MM.1S (cell line): ENCODE data around the gene SEC24B.

Experiments
- DNase-seq: peaks from one replicate; pipeline ENCODE4 v3.0.0-alpha.2; 2015
- H2AFZ ChIP-seq: fragments of 300-600 bp; sonication (generic); 2 replicates; pipeline ENCODE4 v1.6.0; 2016; ENCODE audit warnings: antibody characterized with exemption, low read length
- H3F3A ChIP-seq: fragments of 300-600 bp; sonication (generic); 2 replicates; pipeline ENCODE4 v1.6.1; 2016; ENCODE audit warnings: mild to moderate bottlenecking, antibody characterized with exemption, low read length, moderate library complexity, mixed read lengths; ENCODE audit not compliant: insufficient read depth
- H3K27ac ChIP-seq: fragments of 300-600 bp; sonication (generic); 2 replicates; pipeline ENCODE4 v1.5.1; 2016; ENCODE audit warnings: mild to moderate bottlenecking, low read length
- H3K27me3 ChIP-seq: fragments of 300-600 bp; sonication (generic); replicated peaks from 2 replicates; pipeline ENCODE4 v1.6.0; 2016; ENCODE audit warnings: low read length; ENCODE audit not compliant: insufficient read depth
- H3K36me3 ChIP-seq: fragments of 300-600 bp; sonication (generic); replicated peaks from 2 replicates; pipeline ENCODE4 v1.6.1; 2016; ENCODE audit warnings: mild to moderate bottlenecking, low read length, mixed read lengths; ENCODE audit not compliant: insufficient read depth
- H3K4me1 ChIP-seq: fragments of 300-600 bp; sonication (generic); 2 replicates; pipeline ENCODE4 v1.6.1; 2016; ENCODE audit warnings: low read length, mixed read lengths
- H3K4me2 ChIP-seq: fragments of 300-600 bp; sonication (generic); 2 replicates; pipeline ENCODE4 v1.6.0; 2016; ENCODE audit warnings: low read depth, low read length
- H3K4me3 ChIP-seq: fragments of 300-600 bp; sonication (generic); 2 replicates; pipeline ENCODE4 v1.5.1; 2016; ENCODE audit warnings: low read length, mixed read lengths
- H3K79me2 ChIP-seq: fragments of 300-600 bp; sonication (generic); 2 replicates; pipeline ENCODE4 v1.6.1; 2016; ENCODE audit warnings: mixed run types, low read length, mixed read lengths
- H3K9ac ChIP-seq: fragments of 300-600 bp; sonication (generic); 2 replicates; pipeline ENCODE4 v1.6.1; 2016; ENCODE audit warnings: low read length, mixed read lengths
- H3K9me2 ChIP-seq: fragments of 300-600 bp; sonication (generic); replicated peaks from 2 replicates; pipeline ENCODE4 v1.6.1; 2016; ENCODE audit warnings: mild to moderate bottlenecking, low read length, mixed read lengths; ENCODE audit not compliant: insufficient read depth
- H3K9me3 ChIP-seq: fragments of 300-600 bp; sonication (generic); replicated peaks from 2 replicates; pipeline ENCODE4 v1.6.1; 2016; ENCODE audit warnings: mild to moderate bottlenecking, low read length, mixed read lengths; ENCODE audit not compliant: insufficient read depth
- H4K20me1 ChIP-seq: fragments of 300-600 bp; sonication (generic); 2 replicates; pipeline ENCODE4 v1.6.1; 2016; ENCODE audit warnings: mild to moderate bottlenecking, low read length, moderate library complexity, mixed read lengths; ENCODE audit not compliant: insufficient read depth
- CTCF ChIP-seq: fragments of 300-600 bp; sonication (generic); IDR thresholded peaks from 2 replicates; pipeline ENCODE4 v1.5.1; 2016; ENCODE audit warnings: antibody characterized with exemption, low read length, mixed read lengths
- EZH2 ChIP-seq: fragments of 300-600 bp; sonication (generic); optimal IDR thresholded peaks from 2 replicates; pipeline ENCODE3; 2017; ENCODE audit warnings: low read depth, mild to moderate bottlenecking, antibody characterized with exemption, low read length, mixed read lengths
- EZH2phosphoT487 ChIP-seq: fragments of 300-600 bp; sonication (generic); IDR thresholded peaks from 2 replicates; pipeline ENCODE4 v1.6.1; 2018; ENCODE audit warnings: antibody characterized with exemption, low read length

The SEC24B gene

GRCh38 chr4:109424093-109424841 is 9.3 kb upstream of the SEC24B start:
- Histone ChIP-seq H3K9me2 (no peaks in the 10 kb centered on the region), H3K9ac (no peak overlapping the region), H3K27ac (no peak overlapping the region), H4K20me1 (no peaks in the 10 kb centered on the region), H2AFZ (no peak overlapping the region), H3K4me2 (no peak overlapping the region), H3K9me3 (no peaks in the 10 kb centered on the region), H3K4me1 (0 out of 2 replicates have a peak, but pooled peaks cover 3% of the 10 kb centered on the region), H3F3A (no peaks in the 10 kb centered on the region), H3K36me3 (no peaks in the 10 kb centered on the region), H3K27me3 (no peaks in the 10 kb centered on the region), H3K79me2 (no peaks in the 10 kb centered on the region), H3K4me3 (no peak overlapping the region)
- DNase-seq = peak; percentile 67
- no peak for TF ChIP-seq EZH2phosphoT487
- no peak for TF ChIP-seq EZH2
- TF ChIP-seq CTCF = no peak

DNA sequence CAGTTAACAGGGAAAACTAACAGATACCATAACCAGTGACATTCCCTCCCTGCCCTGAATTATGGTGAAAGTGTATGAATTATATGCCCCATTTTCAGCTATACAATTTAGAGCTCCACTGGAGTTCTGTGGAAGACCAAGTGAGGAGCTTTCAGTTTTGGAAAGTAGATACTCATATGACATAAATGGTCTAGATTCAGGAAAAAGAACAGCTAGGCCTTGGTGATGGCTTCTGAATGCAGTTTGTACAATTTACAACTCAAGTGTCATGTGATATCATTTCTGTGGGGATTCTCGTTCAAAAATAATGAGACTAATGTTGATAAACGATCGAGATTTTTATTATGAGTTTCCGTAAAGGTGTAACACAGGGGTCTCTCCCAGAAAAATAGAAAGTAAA is 8.2 kb upstream of the SEC24B start:
- Histone ChIP-seq H3K4me3 (no peak overlapping the region), H4K20me1 (no peaks in the 10 kb centered on the region), H3K27me3 (no peaks in the 10 kb centered on the region), H3K4me2 (no peak overlapping the region), H3K27ac (no peak overlapping the region), H3K9me3 (no peaks in the 10 kb centered on the region), H3K4me1 (0 out of 2 replicates have a peak, but pooled peaks cover 3% of the 10 kb centered on the region), H3F3A (no peaks in the 10 kb centered on the region), H3K9me2 (no peaks in the 10 kb centered on the region), H3K36me3 (no peaks in the 10 kb centered on the region), H3K79me2 (no peaks in the 10 kb centered on the region), H3K9ac (no peak overlapping the region), H2AFZ (no peak overlapping the region)
- TF ChIP-seq EZH2phosphoT487 = no peak
- TF ChIP-seq EZH2 = no peak
- no peak for TF ChIP-seq CTCF
- no peak for DNase-seq

GRCh38 chr4:109429545-109429944 is 4.1 kb upstream of the SEC24B start:
- no peak for DNase-seq
- H3K9me2 ChIP-seq = no peaks in the 10 kb centered on the region
- no peak overlapping the region for H2AFZ ChIP-seq
- 0 out of 2 replicates have a peak, but pooled peaks cover 3% of the 10 kb centered on the region for H3F3A ChIP-seq
- no peak overlapping the region for H3K9ac ChIP-seq
- no peaks in the 10 kb centered on the region for H3K36me3 ChIP-seq
- H3K79me2 ChIP-seq = peaks cover 7% of the 10 kb centered on the region
- TF ChIP-seq EZH2phosphoT487 (no peak), CTCF (no peak), EZH2 (no peak)
- H3K27ac ChIP-seq = no peak overlapping the region
- no peaks in the 10 kb centered on the region for H3K27me3 ChIP-seq
- H3K9me3 ChIP-seq = no peaks in the 10 kb centered on the region
- no peaks in the 10 kb centered on the region for H4K20me1 ChIP-seq
- no peak overlapping the region for H3K4me3 ChIP-seq
- H3K4me2 ChIP-seq = no peak overlapping the region
- H3K4me1 ChIP-seq = 0 out of 2 replicates have a peak, but pooled peaks cover 5% of the 10 kb centered on the region
